CD4-positive, alpha-beta T cell (primary cell): ENCODE results near the gene DICER1. TPM values are rescaled to one million over a fixed set of nuclear protein-coding genes. Genes with fewer than 3 reads are reported as not detected.

ENCODE experiments used
- ATAC-seq: fragments of 200-7000 bp; cut with Tn5 transposase; one replicate; pipeline ENCODE4 v1.10.0; 2022; ENCODE audit warnings: mild to moderate bottlenecking; ENCODE audit not compliant: poor library complexity
- CTCF ChIA-PET: fragments of 350-600 bp; sonication (Branson Sonifier 250); formaldehyde crosslinking; loops from one replicate; lab custom pipeline; 2021; ENCODE audit warnings: antibody characterized with exemption, inconsistent platforms; lab: Charles Lee
- POLR2A ChIA-PET: fragments of 350-600 bp; sonication (Branson Sonifier 250); formaldehyde crosslinking; loops from one replicate; lab custom pipeline; 2021; ENCODE audit warnings: antibody characterized with exemption, inconsistent platforms; lab: Charles Lee
- DNase-seq, 14 experiments: peaks; one replicate each; pipeline ENCODE4 v3.0.0-alpha.2; 2013 to 2020; ENCODE audit warnings: mixed read lengths in 2 of 14
- H3K27ac ChIP-seq, 2 donors: one replicate each; pipeline versions ENCODE4 v1.5.1 to v1.7.0; 2013; ENCODE audit warnings: low read length in 2 of 2, low read depth in 1 of 2, mild to moderate bottlenecking in 1 of 2
- H3K27me3 ChIP-seq, 2 experiments: 1 replicate in 1 of 2; 2 replicates in 1 of 2; pipeline versions ENCODE4 v1.6.1 to v1.7.0; 2013; ENCODE audit warnings: low read length in 2 of 2, control low read depth in 1 of 2, mild to moderate bottlenecking in 1 of 2, moderate library complexity in 1 of 2; ENCODE audit not compliant: insufficient read depth in 2 of 2, control insufficient read depth in 1 of 2
- H3K36me3 ChIP-seq: one replicate; pipeline ENCODE4 v1.6.1; 2013; ENCODE audit warnings: low read length, control low read depth; ENCODE audit not compliant: insufficient read depth
- H3K4me1 ChIP-seq: one replicate; pipeline ENCODE4 v1.6.1; 2013; ENCODE audit warnings: low read length, control low read depth; ENCODE audit not compliant: insufficient read depth
- H3K4me3 ChIP-seq: one replicate; pipeline ENCODE4 v1.5.1; 2013; ENCODE audit warnings: mild to moderate bottlenecking, low read length, moderate library complexity
- H3K9me3 ChIP-seq, 2 experiments: 1 replicate in 1 of 2; 2 replicates in 1 of 2; pipeline versions ENCODE4 v1.6.1 to v1.7.0; 2013; ENCODE audit warnings: low read length in 2 of 2, mild to moderate bottlenecking in 2 of 2, control low read depth in 1 of 2, moderate library complexity in 1 of 2; ENCODE audit not compliant: control insufficient read depth in 1 of 2, insufficient read depth in 1 of 2
- H3K27ac Mint-ChIP-seq: one replicate; pipeline ENCODE4 v1.8.0; 2020; ENCODE audit warnings: mixed read lengths
- H3K27me3 Mint-ChIP-seq: one replicate; pipeline ENCODE4 v1.8.0; 2021; ENCODE audit warnings: mixed read lengths
- H3K36me3 Mint-ChIP-seq: one replicate; pipeline ENCODE4 v1.8.0; 2021; ENCODE audit warnings: low read depth, mixed read lengths
- H3K4me1 Mint-ChIP-seq: one replicate; pipeline ENCODE4 v1.8.0; 2021; ENCODE audit warnings: low read depth, mixed read lengths
- H3K4me3 Mint-ChIP-seq: one replicate; pipeline ENCODE4 v1.8.0; 2020; ENCODE audit warnings: mild to moderate bottlenecking, mixed read lengths
- H3K9me3 Mint-ChIP-seq: one replicate; pipeline ENCODE4 v1.8.0; 2020; ENCODE audit warnings: mixed read lengths
- intact Hi-C, 2 experiments: fragments of 100-400 bp; cut with DNase I in 1 of 2; cut with micrococcal nuclease in 1 of 2; formaldehyde crosslinking; loops; one replicate each; pipeline versions ENCODE4 v1.15.1 to v1.9.0; 2023 to 2025; cut with DNase I, micrococcal nuclease
- total RNA-seq, 174 experiments: library from RNA in 2 of 174; stranded (reverse) in 2 of 174; gene quantifications; one replicate each; pipeline ENCODE4 v1.2.3 and lab custom pipeline; 2021 to 2026
- TF ChIP-seq, protein P1 (sequence below): fragments of 200-600 bp; IDR thresholded peaks from one replicate; pipeline ENCODE4 v1.8.0; 2022; ENCODE audit warnings: antibody characterized with exemption, mild to moderate bottlenecking

Gene DICER1
- total RNA-seq, 2 experiments from 2014 or later: 53.7 to 66.0 TPM

DNA sequence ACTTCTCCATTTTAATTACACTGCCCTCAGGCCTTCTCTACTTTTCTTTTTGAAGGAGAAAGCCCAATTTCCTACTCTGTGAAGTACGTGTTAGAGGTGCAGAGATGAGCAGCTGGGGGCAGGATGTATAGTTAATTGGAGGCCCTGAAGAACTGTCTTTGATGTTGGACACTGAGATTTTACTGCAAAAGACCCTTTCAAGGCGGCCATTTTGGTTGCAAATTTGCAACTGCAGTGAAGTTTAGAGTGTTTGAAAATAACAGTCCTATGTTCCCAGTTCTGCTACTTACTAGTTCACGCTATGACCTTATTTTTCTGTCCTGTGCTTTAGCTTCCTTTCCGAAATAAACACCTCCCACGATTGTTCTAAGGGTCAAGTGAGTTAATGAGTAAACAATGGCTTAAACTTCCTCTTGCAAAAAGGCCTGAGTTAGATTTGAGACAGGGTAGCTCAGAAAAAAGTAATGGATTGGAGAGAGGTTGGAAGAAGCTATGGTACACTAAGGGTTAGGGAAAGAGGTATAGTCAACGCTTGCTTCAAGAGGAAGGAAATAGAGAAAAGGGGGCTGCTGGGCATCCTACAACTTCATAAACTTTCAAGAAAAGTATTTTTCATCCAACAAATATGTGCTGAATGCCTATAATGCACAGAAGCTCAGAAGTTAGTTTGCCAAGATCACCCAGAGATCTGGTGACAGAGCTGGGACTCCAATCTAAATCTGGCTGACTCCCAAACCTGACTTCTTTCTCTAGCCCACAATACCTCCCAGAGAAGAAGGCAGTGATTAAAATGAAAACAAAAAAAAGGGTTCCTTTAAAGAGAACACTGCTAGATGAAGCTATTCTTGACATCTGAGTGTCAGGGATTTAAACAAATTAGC is 26.4 kb upstream of the DICER1 start:
- Mint-ChIP-seq H3K4me3 (no peak overlapping the region), H3K4me1 (no peaks in the 10 kb centered on the region), H3K27ac (no peak overlapping the region), H3K36me3 (peaks cover 6% of the 10 kb centered on the region), H3K27me3 (peaks cover 35% of the 10 kb centered on the region), H3K9me3 (no peaks in the 10 kb centered on the region)
- DNase-seq: no peak
- H3K27ac ChIP-seq: no peak overlapping the region
- no peaks in the 10 kb centered on the region for H3K9me3 ChIP-seq
- H3K4me1 ChIP-seq: peaks cover 2% of the 10 kb centered on the region
- H3K4me3 ChIP-seq: no peak overlapping the region
- CTCF ChIA-PET: no interaction called here
- POLR2A ChIA-PET: no interaction called here
- ATAC-seq: no peak
- no peaks in the 10 kb centered on the region for H3K36me3 ChIP-seq
- TF ChIP-seq, protein P1, sequence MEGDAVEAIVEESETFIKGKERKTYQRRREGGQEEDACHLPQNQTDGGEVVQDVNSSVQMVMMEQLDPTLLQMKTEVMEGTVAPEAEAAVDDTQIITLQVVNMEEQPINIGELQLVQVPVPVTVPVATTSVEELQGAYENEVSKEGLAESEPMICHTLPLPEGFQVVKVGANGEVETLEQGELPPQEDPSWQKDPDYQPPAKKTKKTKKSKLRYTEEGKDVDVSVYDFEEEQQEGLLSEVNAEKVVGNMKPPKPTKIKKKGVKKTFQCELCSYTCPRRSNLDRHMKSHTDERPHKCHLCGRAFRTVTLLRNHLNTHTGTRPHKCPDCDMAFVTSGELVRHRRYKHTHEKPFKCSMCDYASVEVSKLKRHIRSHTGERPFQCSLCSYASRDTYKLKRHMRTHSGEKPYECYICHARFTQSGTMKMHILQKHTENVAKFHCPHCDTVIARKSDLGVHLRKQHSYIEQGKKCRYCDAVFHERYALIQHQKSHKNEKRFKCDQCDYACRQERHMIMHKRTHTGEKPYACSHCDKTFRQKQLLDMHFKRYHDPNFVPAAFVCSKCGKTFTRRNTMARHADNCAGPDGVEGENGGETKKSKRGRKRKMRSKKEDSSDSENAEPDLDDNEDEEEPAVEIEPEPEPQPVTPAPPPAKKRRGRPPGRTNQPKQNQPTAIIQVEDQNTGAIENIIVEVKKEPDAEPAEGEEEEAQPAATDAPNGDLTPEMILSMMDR: no peak
- intact Hi-C loops: no loop called here
- peaks cover 15 to 18% of the 10 kb centered on the region in 2 experiments for H3K27me3 ChIP-seq

DNA sequence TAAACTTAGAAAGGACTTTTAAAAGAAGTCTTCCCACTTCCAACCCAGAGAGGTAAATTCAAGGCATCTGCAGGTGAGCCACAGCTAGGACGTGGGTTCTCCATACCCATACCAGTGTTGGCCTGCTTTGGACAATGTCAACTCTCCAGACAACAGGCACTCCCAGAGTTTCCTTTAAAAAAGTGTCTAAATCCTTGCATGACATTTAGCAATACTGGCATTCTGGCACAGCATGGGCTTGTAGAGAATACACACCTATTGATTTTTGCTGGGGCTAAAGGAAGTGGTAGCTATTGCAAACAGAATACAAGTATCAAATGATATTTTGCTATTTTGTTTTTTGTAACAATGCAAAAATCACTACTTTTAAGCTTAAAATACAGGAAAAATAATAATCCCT is 25.8 kb upstream of the DICER1 start:
- no peaks in the 10 kb centered on the region for H3K9me3 Mint-ChIP-seq
- no peak overlapping the region for H3K27ac ChIP-seq
- no peaks in the 10 kb centered on the region for H3K9me3 ChIP-seq
- H3K4me3 ChIP-seq: no peak overlapping the region
- H3K4me1 ChIP-seq: peaks cover 2% of the 10 kb centered on the region
- peaks cover 35% of the 10 kb centered on the region for H3K27me3 Mint-ChIP-seq
- ATAC-seq (no peak), DNase-seq (no peak)
- no peaks in the 10 kb centered on the region for H3K36me3 ChIP-seq
- peaks cover 15 to 18% of the 10 kb centered on the region in 2 experiments for H3K27me3 ChIP-seq
- no peak overlapping the region for H3K27ac Mint-ChIP-seq
- H3K4me3 Mint-ChIP-seq: no peak overlapping the region
- peaks cover 6% of the 10 kb centered on the region for H3K36me3 Mint-ChIP-seq
- H3K4me1 Mint-ChIP-seq: no peaks in the 10 kb centered on the region
- CTCF ChIA-PET: no interaction called here
- TF ChIP-seq, protein P1: no peak
- intact Hi-C loops: no loop called here
- POLR2A ChIA-PET: interaction anchor here (1.2 kb wide), 1 partner anchor 25 kb away, joined by 4 read pairs; no protein-coding TSS in a partner anchor

DNA sequence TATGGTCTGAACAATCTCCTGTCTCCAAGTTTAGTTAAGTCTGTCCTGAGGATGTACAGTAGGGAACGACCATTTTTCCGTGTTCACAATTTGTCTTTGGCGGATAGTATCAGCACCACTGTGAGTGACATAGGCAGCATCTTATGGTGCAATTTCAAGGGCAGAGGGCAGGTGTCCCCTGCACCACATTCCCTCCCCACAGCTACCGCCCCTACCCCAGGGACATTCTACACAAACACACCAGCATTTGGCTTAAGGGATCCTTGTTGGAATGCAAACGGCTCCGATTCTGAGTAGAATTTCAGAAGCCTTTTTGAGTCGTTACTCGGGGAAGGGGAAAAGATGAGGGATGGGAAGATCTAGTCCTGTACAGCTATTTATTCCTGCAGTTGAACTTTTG is 25.1 kb upstream of the DICER1 start:
- Histone ChIP-seq H3K4me3 (no peak overlapping the region), H3K27me3 (peaks cover 13 to 18% of the 10 kb centered on the region in 2 experiments), H3K4me1 (peaks cover 2% of the 10 kb centered on the region), H3K27ac (no peak overlapping the region), H3K36me3 (no peaks in the 10 kb centered on the region), H3K9me3 (no peaks in the 10 kb centered on the region)
- Mint-ChIP-seq H3K36me3 (peaks cover 6% of the 10 kb centered on the region), H3K27me3 (peaks cover 32% of the 10 kb centered on the region), H3K9me3 (no peaks in the 10 kb centered on the region), H3K4me3 (no peak overlapping the region), H3K27ac (no peak overlapping the region), H3K4me1 (no peaks in the 10 kb centered on the region)
- DNase-seq: no peak
- POLR2A ChIA-PET: interaction anchor here (1.2 kb wide), 1 partner anchor 24 kb away, joined by 4 read pairs; no protein-coding TSS in a partner anchor
- CTCF ChIA-PET: no interaction called here
- intact Hi-C loops: no loop called here
- ATAC-seq: no peak
- TF ChIP-seq, protein P1: no peak
